Ishikawa (cell line): ENCODE data around the gene ASIC3.

ENCODE experiments used
- CEBPB ChIP-seq: IDR thresholded peaks from 2 replicates; pipeline ENCODE4 v1.6.1; 2012
- CREB1 ChIP-seq: IDR thresholded peaks from 2 replicates; pipeline ENCODE4 v1.6.1; 2012; ENCODE audit warnings: low read depth
- EGR1 ChIP-seq: IDR thresholded peaks from 2 replicates; pipeline ENCODE4 v1.6.1; 2012
- EP300 ChIP-seq: IDR thresholded peaks from 2 replicates; pipeline ENCODE4 v1.6.1; 2012; ENCODE audit warnings: borderline replicate concordance
- FOXM1 ChIP-seq: IDR thresholded peaks from 2 replicates; pipeline ENCODE4 v1.6.1; 2012; ENCODE audit warnings: low read depth, borderline replicate concordance
- MAX ChIP-seq: IDR thresholded peaks from 2 replicates; pipeline ENCODE4 v1.6.1; 2012
- NFIC ChIP-seq: IDR thresholded peaks from 2 replicates; pipeline ENCODE4 v1.6.1; 2012
- RAD21 ChIP-seq: IDR thresholded peaks from 2 replicates; pipeline ENCODE4 v1.6.1; 2012; ENCODE audit warnings: low read depth
- REST ChIP-seq: IDR thresholded peaks from 2 replicates; pipeline ENCODE4 v1.6.1; 2012; ENCODE audit warnings: low read depth, mild to moderate bottlenecking
- TAF1 ChIP-seq: IDR thresholded peaks from 2 replicates; pipeline ENCODE4 v1.6.1; 2012; ENCODE audit warnings: low read depth, mild to moderate bottlenecking
- TCF12 ChIP-seq: IDR thresholded peaks from 2 replicates; pipeline ENCODE4 v1.6.1; 2012; ENCODE audit warnings: low read depth
- TEAD4 ChIP-seq: IDR thresholded peaks from 2 replicates; pipeline ENCODE4 v1.6.1; 2012
- USF1 ChIP-seq: IDR thresholded peaks from 2 replicates; pipeline ENCODE4 v1.6.1; 2012
- YY1 ChIP-seq: IDR thresholded peaks from 2 replicates; pipeline ENCODE4 v1.6.1; 2012; ENCODE audit warnings: low read depth
- ZBTB7A ChIP-seq: IDR thresholded peaks from 2 replicates; pipeline ENCODE4 v1.6.1; 2012; ENCODE audit warnings: low read depth

The ASIC3 gene

DNA sequence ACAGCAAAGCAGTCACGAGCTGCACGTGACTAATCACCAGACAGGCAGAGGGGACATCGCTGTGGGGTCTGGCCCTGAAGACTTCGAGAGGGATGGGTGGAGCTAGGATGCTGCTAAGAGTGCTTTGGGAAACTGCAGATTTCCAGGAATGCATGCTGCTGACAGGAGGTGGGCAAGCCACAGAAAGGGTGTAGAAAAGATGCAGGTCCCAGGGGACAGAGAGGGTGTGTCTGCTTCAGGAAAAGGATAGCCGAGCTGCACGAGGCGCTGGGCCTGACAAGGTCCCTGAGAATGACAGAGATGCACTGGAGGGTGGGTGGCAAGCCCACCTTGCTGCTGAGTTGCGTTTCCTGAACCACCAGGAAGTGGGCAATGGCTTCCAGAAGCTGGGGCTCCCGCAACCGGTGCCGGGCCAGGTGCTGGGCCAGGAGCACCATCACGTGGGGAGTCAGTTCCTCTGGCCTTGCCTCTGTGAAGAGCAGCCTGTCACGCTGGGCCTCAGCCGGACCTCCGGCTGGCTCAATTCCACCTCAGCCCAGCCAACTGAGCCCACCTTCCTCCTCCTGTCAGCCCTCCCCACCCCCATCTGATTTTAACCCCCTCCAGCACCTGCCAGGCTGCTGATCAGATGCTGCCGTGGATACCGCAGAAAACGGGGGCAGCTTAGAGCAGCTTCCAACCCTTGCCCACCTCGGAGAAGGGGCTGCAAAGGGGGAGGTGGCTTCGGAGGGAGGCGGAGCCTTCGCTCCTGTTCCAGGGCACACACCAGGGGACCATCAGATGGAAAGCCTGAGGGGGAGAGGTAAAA, 30.1 kb downstream of the ASIC3 start:
- TF ChIP-seq TCF12 (no peak), MAX (no peak), REST (no peak), RAD21 (no peak), FOXM1 (no peak), CREB1 (no peak), EP300 (no peak), CEBPB (no peak), YY1 (no peak)

DNA sequence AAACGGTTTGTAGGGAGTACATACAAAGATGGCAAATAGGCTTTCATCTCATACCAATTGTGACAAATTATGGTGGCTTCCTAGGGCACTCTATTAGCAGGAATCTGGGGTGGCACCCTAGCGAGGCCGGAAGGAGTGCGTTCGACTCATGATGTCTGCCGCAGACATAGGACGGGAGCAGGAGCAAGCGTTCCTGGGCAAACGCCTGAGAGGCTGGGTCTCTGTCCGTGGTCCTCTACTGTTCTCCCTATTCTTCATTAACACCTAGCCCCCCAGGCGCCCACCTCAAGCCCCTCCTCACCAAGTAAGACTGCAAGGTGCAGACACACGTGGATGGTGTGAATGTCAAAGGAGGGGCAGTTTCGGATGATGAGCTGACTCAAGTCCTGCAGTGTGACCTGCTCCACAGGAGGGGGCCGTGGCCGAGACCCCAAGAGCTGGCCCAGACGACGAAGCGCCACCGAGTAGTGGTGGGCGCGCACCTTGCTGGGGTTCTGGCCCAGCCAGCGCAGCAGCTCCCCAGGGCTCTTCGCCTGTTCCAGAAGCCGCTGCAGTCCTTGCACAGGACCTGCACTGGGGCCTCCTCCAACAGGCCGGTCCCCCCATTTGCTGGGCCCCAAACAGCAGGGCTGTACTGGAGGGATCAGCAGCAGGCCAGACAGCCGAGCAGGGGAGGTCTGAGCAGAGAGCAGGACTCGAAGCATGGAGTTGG, 31.0 kb downstream of the ASIC3 start:
- TF ChIP-seq FOXM1 (no peak), NFIC (no peak), TEAD4 (no peak)

- TF ChIP-seq YY1 (no peak), MAX (peak; percentile 29; the same call in 1 of the 2 replicates)
These were observed 31.8 kb downstream of the ASIC3 start for GRCh38 chr7:151080067-151080521.

DNA sequence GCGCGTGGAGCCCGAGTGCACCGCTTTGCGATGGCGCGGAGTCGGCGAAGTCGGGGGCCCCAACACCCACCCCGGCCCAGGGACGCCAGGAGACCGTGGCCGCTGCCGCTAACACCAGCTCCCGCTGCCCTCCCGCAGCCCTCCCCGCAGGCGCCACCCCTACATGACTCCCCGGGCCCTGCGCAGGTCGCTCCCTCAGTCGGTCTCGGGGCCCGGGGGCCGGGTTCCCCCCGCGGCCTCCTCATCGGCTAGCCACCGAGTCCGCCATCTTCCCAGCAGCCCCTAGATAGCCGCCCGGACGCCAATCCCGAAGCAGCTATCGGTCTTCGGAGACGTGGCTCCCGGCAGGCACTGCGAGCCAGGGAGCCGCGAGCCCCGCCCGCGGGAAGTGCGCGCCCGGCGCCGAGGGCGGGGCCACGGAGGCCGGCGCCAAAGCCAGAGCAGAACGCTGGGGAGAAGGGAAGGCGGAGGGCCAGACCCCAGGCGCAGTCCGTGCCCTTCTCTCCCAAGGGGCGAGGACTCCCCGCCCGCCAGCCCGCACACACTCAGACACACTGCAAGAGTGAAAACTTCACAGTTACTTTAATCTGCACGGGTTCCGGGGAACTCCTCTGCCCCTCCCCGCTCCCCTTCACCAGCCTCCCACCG, 32.3 kb downstream of the ASIC3 start, which contains the start of gene FASTK:
Gene FASTK (minus strand): TSS at position 288 of the 648 bp plus-strand sequence. CDS start 43 bp downstream, at position 245.
- TF ChIP-seq TCF12: peak; percentile 77; the same call in 1 of the 2 replicates
- TF ChIP-seq REST: no peak
- 0 out of 2 replicates have a peak, but pooled peaks have one; percentile 17 for TF ChIP-seq CREB1
- TF ChIP-seq EGR1: 0 out of 2 replicates have a peak, but pooled peaks have one; percentile 6
- no peak for TF ChIP-seq TEAD4
- peak; percentile 25; the same call in 1 of the 2 replicates for TF ChIP-seq EP300
- peak; percentile 99 for TF ChIP-seq TAF1
- peak; percentile 96 for TF ChIP-seq YY1
- no peak for TF ChIP-seq CEBPB
- peak; percentile 20; the same call in 1 of the 2 replicates for TF ChIP-seq MAX
- TF ChIP-seq FOXM1: 0 out of 2 replicates have a peak, but pooled peaks have one; percentile 11
- no peak for TF ChIP-seq USF1

DNA sequence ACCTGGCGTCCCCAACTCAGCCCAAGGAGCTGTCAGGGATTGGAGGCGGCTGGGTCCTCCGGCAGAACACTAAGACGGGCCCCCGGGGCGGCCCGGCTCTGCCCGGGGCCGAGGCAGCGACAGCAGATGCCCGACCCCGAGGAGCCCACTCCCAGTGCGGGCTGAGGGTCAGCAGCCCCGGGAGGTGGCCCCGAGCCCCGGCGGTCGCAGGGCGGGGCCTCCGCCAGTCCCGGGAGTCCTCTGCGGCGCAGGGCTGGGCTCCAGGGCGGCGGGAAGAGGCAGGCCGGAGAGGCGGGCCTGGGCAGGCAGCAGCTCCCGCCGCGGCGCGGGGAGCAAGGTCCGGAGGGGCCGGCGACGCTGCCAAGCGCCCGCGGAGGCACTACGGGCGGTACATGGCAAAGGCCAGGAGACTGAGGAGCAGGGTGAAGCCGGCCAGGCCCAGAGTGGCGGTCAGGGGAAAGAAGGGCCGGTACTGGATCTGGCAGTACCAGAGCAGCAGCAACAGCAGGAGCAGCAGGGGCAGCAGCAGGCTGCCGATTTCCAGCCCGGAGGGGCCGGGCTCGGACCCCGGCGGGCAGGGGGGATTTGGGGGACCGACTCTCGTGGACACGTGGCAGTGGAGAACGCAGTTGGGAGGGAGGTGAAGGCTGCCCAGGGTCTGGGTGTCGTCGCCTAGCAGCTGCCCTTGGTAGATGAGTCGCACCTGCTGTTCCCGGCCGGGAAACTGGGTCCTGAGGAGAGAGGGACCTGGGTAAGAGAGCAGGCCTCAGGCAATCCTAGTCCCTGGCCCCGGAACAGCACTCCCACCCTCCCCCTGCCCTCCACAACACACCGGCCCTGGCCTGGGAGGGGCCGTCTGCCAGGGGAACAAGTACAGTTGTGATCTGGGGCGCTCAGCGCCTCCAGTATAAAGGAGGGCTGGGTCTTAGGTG, 33.1 kb downstream of the ASIC3 start:
- TF ChIP-seq ZBTB7A (peak; percentile 69), USF1 (no peak)
